GM19351 (cell line): ENCODE results near the gene GOLT1B.
"Not testable (repeated sequence)": the region's sequence is repeated elsewhere in the genome, so short reads cannot be mapped to it uniquely, and the experiment has no call there.

Experiments used
- ATAC-seq: cut with Tn5 transposase; IDR thresholded peaks from one replicate; pipeline ENCODE4 v1.9.1; 2021; ENCODE audit warnings: mild to moderate bottlenecking, moderate library complexity; ENCODE audit not compliant: unreplicated experiment

Gene GOLT1B

GRCh38 chr12:21501258-21502163 lies at the start of gene GOLT1B, which contains the start of gene RECQL:
Gene GOLT1B, plus strand, starts transcription at chr12:21501789. Its CDS starts 135 bp downstream, at chr12:21501924.
Gene RECQL, minus strand, starts transcription at chr12:21501635. Its CDS starts 2,065 bp downstream, at chr12:21499570.
- peak; percentile 97 for ATAC-seq

GRCh38 chr12:21453312-21453852 lies 48.2 kb upstream of the GOLT1B start:
- peak; percentile 81 for ATAC-seq

- no peak for ATAC-seq
Observed at GRCh38 chr12:21456291-21456780, 45.3 kb upstream of the GOLT1B start.

- no peak for ATAC-seq
Observed at GRCh38 chr12:21459474-21459873, 42.1 kb upstream of the GOLT1B start.

- ATAC-seq, result not testable (repeated sequence)
Observed at GRCh38 chr12:21467334-21467733, 34.3 kb upstream of the GOLT1B start.

GRCh38 chr12:21471294-21471693 lies 30.3 kb upstream of the GOLT1B start:
- ATAC-seq, result no peak

- ATAC-seq, result no peak
Observed at GRCh38 chr12:21472197-21472823, 29.3 kb upstream of the GOLT1B start.

- no peak for ATAC-seq
Observed at GRCh38 chr12:21475552-21475951, 26.0 kb upstream of the GOLT1B start.

GRCh38 chr12:21476949-21477348 lies 24.6 kb upstream of the GOLT1B start:
- ATAC-seq, result no peak

GRCh38 chr12:21478756-21479455 lies 22.7 kb upstream of the GOLT1B start:
- ATAC-seq, result no peak

- no peak for ATAC-seq
Observed at GRCh38 chr12:21483531-21483930, 18.1 kb upstream of the GOLT1B start.

GRCh38 chr12:21485998-21486397 lies 15.6 kb upstream of the GOLT1B start:
- no peak for ATAC-seq

GRCh38 chr12:21499765-21500164 lies 1.8 kb upstream of the GOLT1B start:
- no peak for ATAC-seq

- peak; percentile 6 for ATAC-seq
Observed at GRCh38 chr12:21500786-21501257, 767 bp upstream of the GOLT1B start.

GRCh38 chr12:21502164-21502496 lies 541 bp downstream of the GOLT1B start:
- ATAC-seq, result peak; percentile 6

GRCh38 chr12:21502872-21503271 lies 1.3 kb downstream of the GOLT1B start:
- ATAC-seq, result no peak

- ATAC-seq, result no peak
Observed at GRCh38 chr12:21505888-21506287, 4.3 kb downstream of the GOLT1B start.

GRCh38 chr12:21507849-21508248 lies 6.3 kb downstream of the GOLT1B start:
- ATAC-seq, result no peak

- ATAC-seq, result peak; percentile 92
Observed at GRCh38 chr12:21509768-21510167, 8.2 kb downstream of the GOLT1B start.

- no peak for ATAC-seq
Observed at GRCh38 chr12:21516281-21516680, 14.7 kb downstream of the GOLT1B start.

- ATAC-seq, result no peak
Observed at GRCh38 chr12:21518451-21518850, 16.9 kb downstream of the GOLT1B start.
